T-helper 17 cell (primary cell): ENCODE results near the gene UNC79. TPM values are rescaled to one million over a fixed set of nuclear protein-coding genes. Genes with fewer than 3 reads are reported as not detected.

ENCODE experiments used
- ATAC-seq: fragments of 150-1000 bp; cut with Tn5 transposase; 2 replicates; pipeline ENCODE4 v1.10.0; 2021; ENCODE audit warnings: mild to moderate bottlenecking, moderate library complexity
- DNase-seq, 3 donors: peaks; one replicate each; pipeline versions ENCODE4 v3.0.0 to v3.0.0-alpha.2; 2020 to 2021
- H3K9me3 ChIP-seq: one replicate; pipeline ENCODE4 v1.7.0; 2013; ENCODE audit warnings: low read length, mild to moderate bottlenecking; ENCODE audit not compliant: control insufficient read depth, poor library complexity, severe bottlenecking
- H3K27ac Mint-ChIP-seq: one replicate; pipeline ENCODE4 v1.8.0; 2022; ENCODE audit warnings: mild to moderate bottlenecking, moderate library complexity, mixed read lengths
- H3K27me3 Mint-ChIP-seq: one replicate; pipeline ENCODE4 v1.8.0; 2022; ENCODE audit warnings: mixed read lengths
- H3K36me3 Mint-ChIP-seq: one replicate; pipeline ENCODE4 v1.8.0; 2022; ENCODE audit warnings: low read depth, mixed read lengths
- H3K4me1 Mint-ChIP-seq: one replicate; pipeline ENCODE4 v1.8.0; 2022; ENCODE audit warnings: mild to moderate bottlenecking, mixed read lengths
- H3K4me3 Mint-ChIP-seq: one replicate; pipeline ENCODE4 v1.8.0; 2022; ENCODE audit warnings: mild to moderate bottlenecking, moderate library complexity, mixed read lengths
- total RNA-seq, 4 donors: library from RNA in 2 of 4; stranded (reverse) in 2 of 4; gene quantifications; one replicate each; pipeline ENCODE4 v1.2.3 and lab custom pipeline; 2022 to 2026

The UNC79 gene
- total RNA-seq, 2 donors from 2014 or later = not detected

- ATAC-seq (no peak), DNase-seq (no peak)
- Mint-ChIP-seq H3K27ac (no peak overlapping the region), H3K27me3 (peaks cover 13% of the 10 kb centered on the region), H3K4me3 (no peak overlapping the region), H3K4me1 (no peaks in the 10 kb centered on the region), H3K36me3 (peaks cover 2% of the 10 kb centered on the region)
- no peaks in the 10 kb centered on the region for H3K9me3 ChIP-seq
Observed at GRCh38 chr14:93753647-93754046, 322.9 kb downstream of the UNC79 start.

GRCh38 chr14:93757206-93757605 is 326.5 kb downstream of the UNC79 start:
- Mint-ChIP-seq H3K4me1 (peaks cover 4% of the 10 kb centered on the region), H3K27me3 (peaks cover 29% of the 10 kb centered on the region), H3K4me3 (no peak overlapping the region), H3K36me3 (peaks cover 6% of the 10 kb centered on the region), H3K27ac (no peak overlapping the region)
- ATAC-seq (no peak), DNase-seq (no peak)
- no peaks in the 10 kb centered on the region for H3K9me3 ChIP-seq

Other genes with a start within 250 kb of the UNC79 start
- gene MOAP1, start 246.0 kb upstream of the UNC79 start, total RNA-seq = 10 to 100 TPM; 70.5 to 91.5 TPM
- 1 to 10 TPM; 6.3 to 8.1 TPM for gene LYSET, start 245.6 kb upstream of the UNC79 start, total RNA-seq
- 1 to 10 TPM; 3.1 to 6.7 TPM for gene GON7, start 223.9 kb upstream of the UNC79 start, total RNA-seq
- 10 to 100 TPM; 12.9 to 14.6 TPM for gene UBR7, start 223.7 kb upstream of the UNC79 start, total RNA-seq
- 10 to 100 TPM; 22.5 to 22.8 TPM for gene BTBD7, start 97.9 kb upstream of the UNC79 start, total RNA-seq
- not detected for gene COX8C, start 83.8 kb upstream of the UNC79 start, total RNA-seq